ENCODE measurements around the gene ARHGAP6. TPM values are rescaled to one million over a fixed set of nuclear protein-coding genes. Genes with fewer than 3 reads are reported as not detected.
A peak's percentile ranks its signal among the peaks of the same experiment; 100 is the strongest.

Gene ARHGAP6
- total RNA-seq, 3 donors from 2014 or later = 10.1 to 32.6 (median 14.7) TPM

DNA sequence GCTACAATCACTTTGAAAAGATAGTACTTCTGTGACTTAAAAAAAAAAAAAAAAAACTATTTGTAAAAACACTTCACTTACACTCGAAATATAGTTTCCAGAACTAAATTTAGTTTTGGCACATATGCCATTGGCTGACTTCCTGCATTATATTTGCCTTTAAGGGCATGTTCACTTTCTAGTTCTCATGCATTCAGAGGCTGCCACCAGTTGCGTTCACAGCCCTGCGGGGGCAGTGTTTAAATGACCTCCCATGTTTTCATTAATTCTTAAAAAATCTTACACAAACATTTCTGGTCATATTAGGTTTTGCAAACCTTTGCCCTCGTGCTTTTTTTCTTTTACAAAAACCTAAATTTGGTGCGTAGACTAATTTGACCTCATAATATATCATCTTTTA, 12.4 kb upstream of the ARHGAP6 start:
- intact Hi-C loops (cut with DNase I; ENCODE audit: low total_unique reads) = no loop called here
- Histone ChIP-seq H3K36me3 (no peaks in the 10 kb centered on the region), H3K27me3 (peaks cover 0 to 20% of the 10 kb centered on the region in 2 donors)

DNA sequence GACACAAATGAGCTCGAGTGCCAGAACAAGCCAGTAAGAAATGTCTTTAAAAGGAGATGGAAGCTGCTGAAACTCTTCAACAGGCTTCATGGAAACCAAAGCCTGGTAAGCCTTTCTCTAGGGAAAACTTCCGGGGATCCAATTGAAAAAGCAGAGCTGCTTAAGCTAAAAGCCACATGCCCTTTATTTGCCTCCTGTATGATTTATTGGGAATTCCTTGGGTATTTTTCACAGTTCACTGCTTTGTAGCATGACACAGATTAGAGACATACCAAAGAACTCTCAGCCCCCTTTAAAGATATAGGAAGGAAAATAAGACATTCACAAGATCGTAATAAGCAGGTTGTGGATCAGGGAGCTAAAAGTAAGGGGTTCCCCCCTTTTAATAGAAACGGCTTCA, 6.5 kb upstream of the ARHGAP6 start:
- no peaks in the 10 kb centered on the region for H3K4me1 ChIP-seq
- DNase-seq (ENCODE audit: low spot score in 2 of 2) = no peak
- no peaks in the 10 kb centered on the region for H3K9me3 ChIP-seq
- no peak for TF ChIP-seq POLR2AphosphoS5 (IDR thresholded peaks at IDR 0.05)
- TF ChIP-seq, protein P1, sequence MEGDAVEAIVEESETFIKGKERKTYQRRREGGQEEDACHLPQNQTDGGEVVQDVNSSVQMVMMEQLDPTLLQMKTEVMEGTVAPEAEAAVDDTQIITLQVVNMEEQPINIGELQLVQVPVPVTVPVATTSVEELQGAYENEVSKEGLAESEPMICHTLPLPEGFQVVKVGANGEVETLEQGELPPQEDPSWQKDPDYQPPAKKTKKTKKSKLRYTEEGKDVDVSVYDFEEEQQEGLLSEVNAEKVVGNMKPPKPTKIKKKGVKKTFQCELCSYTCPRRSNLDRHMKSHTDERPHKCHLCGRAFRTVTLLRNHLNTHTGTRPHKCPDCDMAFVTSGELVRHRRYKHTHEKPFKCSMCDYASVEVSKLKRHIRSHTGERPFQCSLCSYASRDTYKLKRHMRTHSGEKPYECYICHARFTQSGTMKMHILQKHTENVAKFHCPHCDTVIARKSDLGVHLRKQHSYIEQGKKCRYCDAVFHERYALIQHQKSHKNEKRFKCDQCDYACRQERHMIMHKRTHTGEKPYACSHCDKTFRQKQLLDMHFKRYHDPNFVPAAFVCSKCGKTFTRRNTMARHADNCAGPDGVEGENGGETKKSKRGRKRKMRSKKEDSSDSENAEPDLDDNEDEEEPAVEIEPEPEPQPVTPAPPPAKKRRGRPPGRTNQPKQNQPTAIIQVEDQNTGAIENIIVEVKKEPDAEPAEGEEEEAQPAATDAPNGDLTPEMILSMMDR (IDR thresholded peaks at IDR 0.05) = no peak
- no peak for TF ChIP-seq POLR2A (IDR thresholded peaks at IDR 0.05)
- H3K27ac ChIP-seq = no peak overlapping the region
- intact Hi-C loops (cut with DNase I; ENCODE audit: low total_unique reads) = no loop called here
- H3K4me3 ChIP-seq = no peak overlapping the region
- no peaks in the 10 kb centered on the region for H3K36me3 ChIP-seq
- H3K27me3 ChIP-seq = peaks cover 0 to 53% of the 10 kb centered on the region in 2 donors

More for the DNA sequence above, 12.4 kb upstream of the ARHGAP6 start:
- TF ChIP-seq POLR2A (IDR thresholded peaks at IDR 0.05) = no peak
- TF ChIP-seq POLR2AphosphoS5 (IDR thresholded peaks at IDR 0.05) = no peak
- TF ChIP-seq, protein P1 (IDR thresholded peaks at IDR 0.05) = no peak
- Histone ChIP-seq H3K4me1 (no peaks in the 10 kb centered on the region), H3K27ac (no peak overlapping the region), H3K9me3 (no peaks in the 10 kb centered on the region), H3K4me3 (no peak overlapping the region)
- DNase-seq (ENCODE audit: low spot score in 2 of 2) = no peak

GRCh38 chrX:11670316-11670715, 4.6 kb upstream of the ARHGAP6 start:
- no peak for DNase-seq (ENCODE audit: low spot score in 2 of 2)
- Histone ChIP-seq H3K27me3 (peaks cover 0 to 65% of the 10 kb centered on the region in 2 donors), H3K27ac (no peak overlapping the region), H3K4me1 (no peaks in the 10 kb centered on the region), H3K36me3 (no peaks in the 10 kb centered on the region), H3K4me3 (no peak overlapping the region), H3K9me3 (no peaks in the 10 kb centered on the region)
- TF ChIP-seq, protein P1 (IDR thresholded peaks at IDR 0.05) = no peak
- TF ChIP-seq POLR2AphosphoS5 (IDR thresholded peaks at IDR 0.05) = no peak
- TF ChIP-seq POLR2A (IDR thresholded peaks at IDR 0.05) = no peak
- intact Hi-C loops (cut with DNase I; ENCODE audit: low total_unique reads) = no loop called here

DNA sequence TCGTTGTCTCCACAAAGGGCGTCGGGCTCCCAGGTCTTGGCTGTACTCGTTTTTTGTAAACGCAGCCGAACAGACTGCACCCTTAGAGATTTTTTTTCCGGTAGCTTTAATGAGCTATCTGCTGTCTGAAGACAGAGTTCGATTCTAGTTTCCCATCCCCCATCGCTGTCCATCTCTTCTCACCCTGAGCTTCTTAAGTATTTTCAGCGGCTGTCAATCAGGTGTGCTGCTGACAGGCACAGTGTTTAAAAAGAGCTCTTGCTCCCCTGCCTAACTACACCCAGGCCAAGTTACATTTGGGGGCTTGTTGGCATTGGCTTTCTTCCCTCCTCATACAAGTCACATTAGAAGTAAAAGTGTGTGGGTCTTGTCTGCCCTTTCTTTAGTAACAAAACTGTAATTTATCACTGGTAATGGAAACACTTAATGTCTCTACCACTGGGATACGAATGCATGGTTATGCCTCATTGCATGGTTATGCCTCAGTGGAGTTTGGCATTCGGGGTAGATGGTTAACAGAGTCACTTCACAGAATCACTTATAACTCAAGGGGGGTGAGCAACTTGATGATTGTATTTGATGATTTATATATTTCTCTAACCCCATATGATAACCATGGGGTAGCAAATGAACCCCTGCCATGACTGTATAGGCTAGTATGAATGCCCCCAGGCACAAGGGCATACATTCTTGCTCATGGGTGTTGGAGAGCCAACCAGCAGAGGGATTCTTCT, 1.4 kb upstream of the ARHGAP6 start:
- DNase-seq (ENCODE audit: low spot score in 2 of 2) = no peak
- H3K27ac ChIP-seq = no peak overlapping the region
- no peaks in the 10 kb centered on the region for H3K9me3 ChIP-seq
- intact Hi-C loops (cut with DNase I; ENCODE audit: low total_unique reads) = no loop called here
- peak overlapping the region in 1 of 3 donors; percentile 67 for H3K4me3 ChIP-seq
- peaks cover 0 to 74% of the 10 kb centered on the region in 2 donors for H3K27me3 ChIP-seq
- TF ChIP-seq POLR2AphosphoS5 (IDR thresholded peaks at IDR 0.05) = no peak
- TF ChIP-seq, protein P1 (IDR thresholded peaks at IDR 0.05) = no peak
- TF ChIP-seq POLR2A (IDR thresholded peaks at IDR 0.05) = no peak
- no peaks in the 10 kb centered on the region for H3K36me3 ChIP-seq
- H3K4me1 ChIP-seq = no peaks in the 10 kb centered on the region

DNA sequence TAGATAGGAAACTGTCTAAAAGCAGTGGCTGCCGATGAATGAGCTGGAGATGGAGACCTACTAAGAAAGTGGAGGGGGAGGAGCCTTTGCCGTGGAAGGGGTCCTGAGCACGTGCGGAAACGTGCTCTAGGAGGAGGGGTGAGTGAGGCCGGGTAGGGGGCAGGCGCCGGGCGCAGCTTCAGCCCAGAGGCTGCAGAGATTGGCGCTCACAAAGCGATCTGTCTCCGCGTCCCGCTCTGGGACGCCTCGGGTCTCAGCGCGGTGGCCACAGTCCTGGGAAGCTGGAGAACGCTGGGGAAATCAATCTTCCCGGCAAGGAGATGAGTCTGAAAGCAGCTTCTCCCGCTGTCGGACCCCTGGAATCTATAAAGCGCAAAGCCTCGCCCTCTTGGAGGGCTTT, 444 bp upstream of the ARHGAP6 start:
- Histone ChIP-seq H3K4me1 (no peaks in the 10 kb centered on the region), H3K9me3 (no peaks in the 10 kb centered on the region), H3K36me3 (no peaks in the 10 kb centered on the region), H3K27ac (peak overlapping the region in 1 of 2 donors; percentile 78), H3K27me3 (peaks cover 0 to 78% of the 10 kb centered on the region in 2 donors), H3K4me3 (peak overlapping the region; percentile 48 to 67 (median 51))
- intact Hi-C loops (cut with DNase I; ENCODE audit: low total_unique reads) = no loop called here
- no peak for TF ChIP-seq POLR2A (IDR thresholded peaks at IDR 0.05)
- no peak for TF ChIP-seq POLR2AphosphoS5 (IDR thresholded peaks at IDR 0.05)
- TF ChIP-seq, protein P1 (IDR thresholded peaks at IDR 0.05) = no peak
- DNase-seq (ENCODE audit: low spot score in 2 of 2) = no peak
